ENCODE results near the gene ABTB2. TPM values are rescaled to one million over a fixed set of nuclear protein-coding genes. Genes with fewer than 3 reads are reported as not detected.

ABTB2 gene
- total and polyA plus RNA-seq, 4 donors: 0.73 to 3.3 (median 2.7) TPM

DNA sequence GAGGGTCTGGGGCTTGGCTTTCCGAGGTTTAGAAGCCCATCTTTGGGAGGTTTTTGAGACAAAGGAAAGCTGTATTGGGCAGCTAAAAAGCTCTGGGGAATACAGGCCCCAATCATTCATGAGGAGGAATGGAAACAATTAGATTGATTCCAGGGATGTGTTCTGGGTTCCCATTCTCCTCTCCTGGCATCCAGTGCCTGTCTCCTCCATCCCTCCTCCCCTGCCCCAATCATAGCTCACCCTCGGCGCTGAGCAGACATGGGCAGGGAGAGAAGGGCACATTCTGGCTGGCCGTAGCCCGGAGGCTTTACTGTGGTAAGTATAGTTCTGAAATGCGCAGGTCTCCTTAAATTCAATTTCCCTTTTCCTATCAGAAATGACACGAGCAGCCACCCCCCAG lies 42.4 kb downstream of the ABTB2 start:
- DNase-seq: no peak
- no peaks in the 10 kb centered on the region for H3K36me3 ChIP-seq (ENCODE audit: control insufficient read depth in 4 of 4, insufficient read depth in 4 of 4, low read length in 4 of 4)
- H3K9me3 ChIP-seq (ENCODE audit: control insufficient read depth in 4 of 4, insufficient read depth in 3 of 4, low read length in 3 of 4): no peaks in the 10 kb centered on the region
- 82 to 87% methylated on average over 7 of the region's 7 CpGs for WGBS, 2 donors
- no peaks in the 10 kb centered on the region for H3K27me3 ChIP-seq (ENCODE audit: control insufficient read depth in 3 of 3, insufficient read depth in 3 of 3, low read length in 2 of 3)
- H3K9ac ChIP-seq (ENCODE audit: insufficient read depth in 1 of 2, low read length in 2 of 2): no peak overlapping the region
- no peak overlapping the region for H3K4me3 ChIP-seq
- TF ChIP-seq, protein P1, sequence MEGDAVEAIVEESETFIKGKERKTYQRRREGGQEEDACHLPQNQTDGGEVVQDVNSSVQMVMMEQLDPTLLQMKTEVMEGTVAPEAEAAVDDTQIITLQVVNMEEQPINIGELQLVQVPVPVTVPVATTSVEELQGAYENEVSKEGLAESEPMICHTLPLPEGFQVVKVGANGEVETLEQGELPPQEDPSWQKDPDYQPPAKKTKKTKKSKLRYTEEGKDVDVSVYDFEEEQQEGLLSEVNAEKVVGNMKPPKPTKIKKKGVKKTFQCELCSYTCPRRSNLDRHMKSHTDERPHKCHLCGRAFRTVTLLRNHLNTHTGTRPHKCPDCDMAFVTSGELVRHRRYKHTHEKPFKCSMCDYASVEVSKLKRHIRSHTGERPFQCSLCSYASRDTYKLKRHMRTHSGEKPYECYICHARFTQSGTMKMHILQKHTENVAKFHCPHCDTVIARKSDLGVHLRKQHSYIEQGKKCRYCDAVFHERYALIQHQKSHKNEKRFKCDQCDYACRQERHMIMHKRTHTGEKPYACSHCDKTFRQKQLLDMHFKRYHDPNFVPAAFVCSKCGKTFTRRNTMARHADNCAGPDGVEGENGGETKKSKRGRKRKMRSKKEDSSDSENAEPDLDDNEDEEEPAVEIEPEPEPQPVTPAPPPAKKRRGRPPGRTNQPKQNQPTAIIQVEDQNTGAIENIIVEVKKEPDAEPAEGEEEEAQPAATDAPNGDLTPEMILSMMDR (IDR thresholded peaks at IDR 0.05; ENCODE audit: control extremely low read depth, extremely low read depth): no peak
- no peak for ATAC-seq (ENCODE audit: insufficient read depth, low FRiP score)
- H3K4me1 ChIP-seq (ENCODE audit: control insufficient read depth in 5 of 5, insufficient read depth in 5 of 5, low read length in 5 of 5): peaks cover 0 to 23% (median 4%) of the 10 kb centered on the region in 5 donors
- H3K27ac ChIP-seq (ENCODE audit: low read depth in 1 of 2, low read length in 1 of 2): no peak overlapping the region

DNA sequence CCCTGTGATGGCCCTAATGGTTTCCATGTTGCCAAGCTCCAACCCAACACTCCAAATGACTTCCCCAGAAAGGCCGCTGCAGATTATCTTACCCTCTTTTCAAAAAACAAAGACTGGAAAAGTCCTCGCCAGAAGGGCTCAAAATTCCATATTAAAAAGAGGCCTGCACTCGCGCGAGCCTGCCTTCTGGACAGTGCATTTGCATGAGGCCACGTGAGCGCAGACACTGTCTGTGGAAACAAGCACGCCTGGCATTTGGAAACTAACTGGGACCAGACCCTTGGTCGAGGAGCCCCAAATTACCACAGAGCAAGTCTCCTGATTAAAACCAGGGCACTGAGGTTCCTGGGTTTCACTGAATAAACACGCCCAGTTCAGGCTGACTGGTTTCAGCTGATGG lies 42.9 kb downstream of the ABTB2 start:
- Histone ChIP-seq H3K27me3 (ENCODE audit: control insufficient read depth in 3 of 3, insufficient read depth in 3 of 3, low read length in 2 of 3) (no peaks in the 10 kb centered on the region), H3K27ac (ENCODE audit: low read depth in 1 of 2, low read length in 1 of 2) (no peak overlapping the region), H3K36me3 (ENCODE audit: control insufficient read depth in 4 of 4, insufficient read depth in 4 of 4, low read length in 4 of 4) (no peaks in the 10 kb centered on the region), H3K9ac (ENCODE audit: insufficient read depth in 1 of 2, low read length in 2 of 2) (no peak overlapping the region), H3K4me3 (no peak overlapping the region), H3K9me3 (ENCODE audit: control insufficient read depth in 4 of 4, insufficient read depth in 3 of 4, low read length in 3 of 4) (no peaks in the 10 kb centered on the region), H3K4me1 (ENCODE audit: control insufficient read depth in 5 of 5, insufficient read depth in 5 of 5, low read length in 5 of 5) (peaks cover 0 to 28% (median 4%) of the 10 kb centered on the region in 5 donors)
- TF ChIP-seq, protein P1 (IDR thresholded peaks at IDR 0.05; ENCODE audit: control extremely low read depth, extremely low read depth): no peak
- no peak for ATAC-seq (ENCODE audit: insufficient read depth, low FRiP score)
- no peak for DNase-seq
- WGBS, 2 donors: 92 to 93% methylated on average over 10 of the region's 10 CpGs

DNA sequence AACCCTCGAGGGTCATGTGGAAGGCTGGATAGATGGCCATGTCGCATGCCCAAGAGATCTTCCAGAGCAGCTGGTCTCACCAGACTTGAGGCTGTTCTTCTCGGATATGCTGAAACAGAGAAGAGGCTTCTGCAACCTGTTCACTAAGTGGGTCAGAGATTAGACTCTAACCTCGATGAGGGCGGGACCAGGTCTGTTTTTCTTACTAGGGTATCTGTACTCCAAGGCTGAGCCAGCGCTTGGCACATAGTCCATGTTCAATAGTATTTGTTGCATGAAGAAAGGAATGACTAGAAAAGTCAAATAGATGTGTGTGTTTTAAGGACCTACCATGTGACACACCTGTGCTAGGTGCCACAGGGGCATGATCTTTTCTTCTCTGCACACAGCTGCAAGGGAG lies 43.6 kb downstream of the ABTB2 start:
- 86 to 94% methylated on average over 6 of the region's 6 CpGs for WGBS, 2 donors
- TF ChIP-seq, protein P1 (IDR thresholded peaks at IDR 0.05; ENCODE audit: control extremely low read depth, extremely low read depth): no peak
- H3K4me3 ChIP-seq: no peak overlapping the region
- ATAC-seq (ENCODE audit: insufficient read depth, low FRiP score): no peak
- no peak for DNase-seq
- H3K27me3 ChIP-seq (ENCODE audit: control insufficient read depth in 3 of 3, insufficient read depth in 3 of 3, low read length in 2 of 3): no peaks in the 10 kb centered on the region
- H3K9ac ChIP-seq (ENCODE audit: insufficient read depth in 1 of 2, low read length in 2 of 2): no peak overlapping the region
- peaks cover 0 to 29% (median 4%) of the 10 kb centered on the region in 5 donors for H3K4me1 ChIP-seq (ENCODE audit: control insufficient read depth in 5 of 5, insufficient read depth in 5 of 5, low read length in 5 of 5)
- no peaks in the 10 kb centered on the region for H3K9me3 ChIP-seq (ENCODE audit: control insufficient read depth in 4 of 4, insufficient read depth in 3 of 4, low read length in 3 of 4)
- no peaks in the 10 kb centered on the region for H3K36me3 ChIP-seq (ENCODE audit: control insufficient read depth in 4 of 4, insufficient read depth in 4 of 4, low read length in 4 of 4)
- no peak overlapping the region for H3K27ac ChIP-seq (ENCODE audit: low read depth in 1 of 2, low read length in 1 of 2)

DNA sequence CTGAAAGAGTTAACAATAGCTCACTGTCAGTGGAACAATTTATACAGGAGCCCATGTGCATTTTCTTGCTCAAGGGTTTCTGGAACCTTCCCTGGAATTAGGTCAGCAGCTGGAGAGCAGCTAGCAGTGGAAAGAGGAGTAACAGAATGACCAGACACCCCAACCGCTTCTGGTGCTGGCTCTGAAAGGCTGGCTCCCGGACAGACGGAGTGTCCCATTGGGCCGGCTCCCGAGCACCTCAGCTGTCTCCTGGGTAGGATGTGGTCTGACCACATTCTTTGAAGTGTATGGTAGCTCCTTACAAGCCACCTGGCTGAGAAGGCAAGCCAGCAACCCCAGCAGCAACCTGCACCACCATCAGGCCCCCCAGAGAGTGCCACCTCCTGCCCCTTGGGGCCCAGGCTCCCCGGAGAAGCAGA lies 44.7 kb downstream of the ABTB2 start:
- no peak overlapping the region for H3K27ac ChIP-seq (ENCODE audit: low read depth in 1 of 2, low read length in 1 of 2)
- ATAC-seq (ENCODE audit: insufficient read depth, low FRiP score) (no peak), DNase-seq (no peak)
- H3K9ac ChIP-seq (ENCODE audit: insufficient read depth in 1 of 2, low read length in 2 of 2): no peak overlapping the region
- H3K4me1 ChIP-seq (ENCODE audit: control insufficient read depth in 5 of 5, insufficient read depth in 5 of 5, low read length in 5 of 5): peaks cover 0 to 33% (median 4%) of the 10 kb centered on the region in 5 donors
- 51 to 61% methylated on average over 6 of the region's 6 CpGs for WGBS, 2 donors
- H3K36me3 ChIP-seq (ENCODE audit: control insufficient read depth in 4 of 4, insufficient read depth in 4 of 4, low read length in 4 of 4): no peaks in the 10 kb centered on the region
- no peak overlapping the region for H3K4me3 ChIP-seq
- H3K27me3 ChIP-seq (ENCODE audit: control insufficient read depth in 3 of 3, insufficient read depth in 3 of 3, low read length in 2 of 3): no peaks in the 10 kb centered on the region
- H3K9me3 ChIP-seq (ENCODE audit: control insufficient read depth in 4 of 4, insufficient read depth in 3 of 4, low read length in 3 of 4): no peaks in the 10 kb centered on the region
- TF ChIP-seq, protein P1 (IDR thresholded peaks at IDR 0.05; ENCODE audit: control extremely low read depth, extremely low read depth): no peak
